CD8-positive, alpha-beta memory T cell (primary cell): Measurements from ENCODE around the gene LEMD3. TPM values are rescaled to one million over a fixed set of nuclear protein-coding genes. Genes with fewer than 3 reads are reported as not detected.

Source experiments
- CTCF ChIA-PET: fragments of 350-600 bp; sonication (Branson Sonifier 250); formaldehyde crosslinking; loops from one replicate; lab custom pipeline; 2021; ENCODE audit warnings: antibody characterized with exemption; lab: Charles Lee
- POLR2A ChIA-PET: fragments of 350-600 bp; sonication (Branson Sonifier 250); formaldehyde crosslinking; loops from one replicate; lab custom pipeline; 2021; ENCODE audit warnings: antibody characterized with exemption; lab: Charles Lee
- DNase-seq, 5 donors: peaks; one replicate each; pipeline versions ENCODE4 v3.0.0 to v3.0.0-alpha.2; 2020 to 2022; ENCODE audit warnings: mixed read lengths in 1 of 5
- H3K27ac ChIP-seq: one replicate; pipeline ENCODE4 v1.7.0; 2013; ENCODE audit warnings: low read depth, mild to moderate bottlenecking, low read length, moderate library complexity
- H3K27me3 ChIP-seq: 2 replicates; pipeline ENCODE4 v1.7.0; 2013; ENCODE audit warnings: low read length, mild to moderate bottlenecking; ENCODE audit not compliant: insufficient read depth, poor library complexity, severe bottlenecking
- H3K36me3 ChIP-seq: 2 replicates; pipeline ENCODE4 v1.7.0; 2013; ENCODE audit warnings: mild to moderate bottlenecking, low read length, moderate library complexity; ENCODE audit not compliant: insufficient read depth
- H3K4me1 ChIP-seq: 2 replicates; pipeline ENCODE4 v1.7.0; 2013; ENCODE audit warnings: mild to moderate bottlenecking, low read length, moderate library complexity; ENCODE audit not compliant: insufficient read depth
- H3K4me3 ChIP-seq: 2 replicates; pipeline ENCODE4 v1.7.0; 2013; ENCODE audit warnings: mild to moderate bottlenecking, low read length
- H3K9me3 ChIP-seq: 2 replicates; pipeline ENCODE4 v1.7.0; 2013; ENCODE audit warnings: mild to moderate bottlenecking, low read length
- H3K27ac Mint-ChIP-seq, 8 donors: one replicate each; pipeline ENCODE4 v1.8.0; 2020 to 2021; ENCODE audit warnings: mixed read lengths in 8 of 8, mild to moderate bottlenecking in 6 of 8, inconsistent platforms in 3 of 8, moderate library complexity in 3 of 8
- H3K27me3 Mint-ChIP-seq, 2 donors: one replicate each; pipeline ENCODE4 v1.8.0; 2020 to 2021; ENCODE audit warnings: mixed read lengths in 2 of 2, mild to moderate bottlenecking in 1 of 2, moderate library complexity in 1 of 2
- H3K36me3 Mint-ChIP-seq, 3 donors: one replicate each; pipeline ENCODE4 v1.8.0; 2020 to 2021; ENCODE audit warnings: mixed read lengths in 3 of 3, inconsistent platforms in 1 of 3, mild to moderate bottlenecking in 1 of 3
- H3K4me1 Mint-ChIP-seq, 3 donors: one replicate each; pipeline ENCODE4 v1.8.0; 2020 to 2021; ENCODE audit warnings: mixed read lengths in 3 of 3, inconsistent platforms in 1 of 3, mild to moderate bottlenecking in 1 of 3
- H3K4me3 Mint-ChIP-seq, 7 donors: one replicate each; pipeline ENCODE4 v1.8.0; 2020 to 2021; ENCODE audit warnings: mixed read lengths in 7 of 7, mild to moderate bottlenecking in 6 of 7, moderate library complexity in 4 of 7, inconsistent platforms in 2 of 7
- H3K9me3 Mint-ChIP-seq, 5 donors: one replicate each; pipeline ENCODE4 v1.8.0; 2020 to 2022; ENCODE audit warnings: mixed read lengths in 5 of 5, mild to moderate bottlenecking in 3 of 5, moderate library complexity in 2 of 5, inconsistent platforms in 1 of 5
- polyA plus RNA-seq: library from polyadenylated mRNA; unstranded; fragments of 300-500 nt; fragmentation: Illumina TruSeq; gene quantifications from one replicate; pipeline ENCODE4 v1.2.3, GENCODE V29; 2021
- total RNA-seq, 2 experiments: library from RNA; stranded (reverse); gene quantifications; one replicate each; pipeline ENCODE4 v1.2.3, GENCODE V29; 2021

Gene LEMD3
- total and polyA plus RNA-seq, 3 experiments from 2014 or later, result 26.4 to 28.0 (median 26.8) TPM

DNA sequence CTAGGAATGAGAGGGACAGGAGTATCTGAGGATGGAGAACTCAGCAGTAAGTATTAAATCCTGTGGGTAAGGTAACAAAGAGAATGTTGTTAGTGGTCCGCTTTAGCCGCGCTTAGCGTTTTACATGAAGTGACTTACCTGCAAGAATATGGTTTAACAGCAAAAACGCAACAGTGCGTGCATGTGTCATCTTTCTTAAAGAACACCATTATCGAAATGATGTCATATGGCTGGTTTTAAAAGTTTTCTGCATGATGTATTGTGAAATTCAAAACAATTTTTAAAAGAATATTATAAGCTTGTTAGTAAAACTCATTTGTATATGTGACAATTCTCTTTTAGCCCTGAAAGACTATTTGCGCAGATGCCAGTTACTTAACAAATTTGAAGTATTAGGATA lies 1.7 kb downstream of the LEMD3 start:
- Histone ChIP-seq H3K9me3 (no peaks in the 10 kb centered on the region), H3K4me1 (peaks cover 54% of the 10 kb centered on the region), H3K27me3 (no peaks in the 10 kb centered on the region), H3K27ac (peak overlapping the region; percentile 81), H3K36me3 (peaks cover 3% of the 10 kb centered on the region), H3K4me3 (peak overlapping the region; percentile 79)
- Mint-ChIP-seq H3K4me1 (peaks cover 13 to 40% (median 22%) of the 10 kb centered on the region in 3 donors), H3K36me3 (peaks cover 0 to 32% (median 5%) of the 10 kb centered on the region in 3 donors), H3K9me3 (no peaks in the 10 kb centered on the region), H3K27me3 (peaks cover 2 to 3% of the 10 kb centered on the region in 2 donors), H3K4me3 (peak overlapping the region; percentile 88 to 100 (median 93)), H3K27ac (peak overlapping the region in 7 of 8 donors; percentile 88 to 99 (median 95))
- ChIA-PET CTCF (no interaction called here), POLR2A (no interaction called here)
- DNase-seq, result no peak

GRCh38 chr12:65171870-65172269 lies 2.5 kb downstream of the LEMD3 start:
- Histone ChIP-seq H3K27me3 (no peaks in the 10 kb centered on the region), H3K36me3 (peaks cover 3% of the 10 kb centered on the region), H3K27ac (no peak overlapping the region), H3K4me1 (peaks cover 54% of the 10 kb centered on the region), H3K9me3 (no peaks in the 10 kb centered on the region), H3K4me3 (peak overlapping the region; percentile 7)
- POLR2A ChIA-PET, result interaction anchor here (0.7 kb wide), 1 partner anchor 15 kb away, joined by 7 read pairs; no protein-coding TSS in a partner anchor
- H3K4me3 Mint-ChIP-seq, result peak overlapping the region; percentile 60 to 86 (median 73)
- DNase-seq, result peak in 2 of 5 donors; percentile 29 to 39
- CTCF ChIA-PET, result interaction anchor here (0.6 to 1.0 kb wide), 2 partner anchors 20 to 25 kb away, joined by 3 to 4 read pairs; no protein-coding TSS in a partner anchor
- H3K9me3 Mint-ChIP-seq, result no peaks in the 10 kb centered on the region
- peaks cover 0 to 32% (median 5%) of the 10 kb centered on the region in 3 donors for H3K36me3 Mint-ChIP-seq
- H3K27ac Mint-ChIP-seq, result peak overlapping the region in 7 of 8 donors; percentile 47 to 83 (median 65)
- H3K4me1 Mint-ChIP-seq, result peaks cover 13 to 40% (median 22%) of the 10 kb centered on the region in 3 donors
- H3K27me3 Mint-ChIP-seq, result peaks cover 0 to 3% of the 10 kb centered on the region in 2 donors

DNA sequence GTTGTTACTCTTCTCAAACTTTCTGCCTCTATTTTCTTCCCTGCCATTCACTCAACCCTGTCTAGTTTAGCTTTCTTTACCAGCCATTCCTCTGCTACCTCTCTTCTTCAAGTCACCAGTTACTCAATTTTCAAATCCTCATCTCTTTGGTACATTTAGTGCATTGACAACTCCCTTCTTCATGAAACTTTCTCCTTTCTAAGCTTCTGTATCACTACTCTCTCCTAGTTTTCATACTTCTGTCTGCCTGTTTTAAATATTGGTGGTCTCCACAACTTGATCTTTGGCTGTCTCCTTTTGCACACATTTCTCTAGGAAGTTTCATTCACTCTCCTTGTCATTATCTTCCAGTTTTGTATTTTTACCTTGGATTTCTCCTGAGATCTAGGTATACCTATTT lies 6.0 kb downstream of the LEMD3 start:
- Mint-ChIP-seq H3K4me3 (no peak overlapping the region), H3K4me1 (peaks cover 7 to 39% (median 17%) of the 10 kb centered on the region in 3 donors), H3K36me3 (peaks cover 0 to 19% (median 5%) of the 10 kb centered on the region in 3 donors), H3K27me3 (no peaks in the 10 kb centered on the region), H3K27ac (no peak overlapping the region), H3K9me3 (no peaks in the 10 kb centered on the region)
- ChIA-PET CTCF (interaction anchor here (0.8 kb wide), 1 partner anchor 513 kb away, joined by 3 read pairs; no protein-coding TSS in a partner anchor), POLR2A (no interaction called here)
- Histone ChIP-seq H3K4me3 (no peak overlapping the region), H3K27ac (no peak overlapping the region), H3K4me1 (peaks cover 49% of the 10 kb centered on the region), H3K9me3 (no peaks in the 10 kb centered on the region), H3K27me3 (no peaks in the 10 kb centered on the region), H3K36me3 (peaks cover 3% of the 10 kb centered on the region)
- DNase-seq, result no peak

- Histone ChIP-seq H3K4me1 (peaks cover 30% of the 10 kb centered on the region), H3K27me3 (no peaks in the 10 kb centered on the region), H3K36me3 (peaks cover 3% of the 10 kb centered on the region), H3K27ac (no peak overlapping the region), H3K4me3 (no peak overlapping the region), H3K9me3 (no peaks in the 10 kb centered on the region)
- Mint-ChIP-seq H3K9me3 (no peaks in the 10 kb centered on the region), H3K27me3 (peaks cover 0 to 1% of the 10 kb centered on the region in 2 donors), H3K36me3 (peaks cover 0 to 21% (median 0%) of the 10 kb centered on the region in 3 donors), H3K4me1 (peaks cover 58 to 69% (median 69%) of the 10 kb centered on the region in 3 donors), H3K27ac (peak overlapping the region in 1 of 8 donors; percentile 35), H3K4me3 (peak overlapping the region in 1 of 7 donors; percentile 2)
- ChIA-PET POLR2A (interaction anchor here (0.6 to 1.0 kb wide), 2 partner anchors 13 to 109 kb away, joined by 3 to 4 read pairs; partner anchors contain the start of gene LEMD3), CTCF (interaction anchor here (1.5 to 1.6 kb wide), 2 partner anchors 13 kb away, joined by 3 to 4 read pairs; partner anchors contain the start of gene LEMD3)
- DNase-seq, result no peak
Observed at GRCh38 chr12:65182012-65182739, 12.8 kb downstream of the LEMD3 start.

- H3K4me3 Mint-ChIP-seq, result peak overlapping the region in 1 of 7 donors; percentile 29
- H3K4me1 Mint-ChIP-seq, result peaks cover 67 to 84% (median 83%) of the 10 kb centered on the region in 3 donors
- H3K27ac Mint-ChIP-seq, result peak overlapping the region in 1 of 8 donors; percentile 47
- no peaks in the 10 kb centered on the region for H3K9me3 ChIP-seq
- no peaks in the 10 kb centered on the region for H3K9me3 Mint-ChIP-seq
- H3K4me1 ChIP-seq, result peaks cover 38% of the 10 kb centered on the region
- no peak overlapping the region for H3K27ac ChIP-seq
- POLR2A ChIA-PET, result interaction anchor here (0.5 kb wide), 1 partner anchor 435 kb away, joined by 3 read pairs; no protein-coding TSS in a partner anchor
- CTCF ChIA-PET, result no interaction called here
- no peak overlapping the region for H3K4me3 ChIP-seq
- no peaks in the 10 kb centered on the region for H3K27me3 ChIP-seq
- DNase-seq, result no peak
- peaks cover 3% of the 10 kb centered on the region for H3K36me3 ChIP-seq
- peaks cover 0 to 1% of the 10 kb centered on the region in 2 donors for H3K27me3 Mint-ChIP-seq
- H3K36me3 Mint-ChIP-seq, result peaks cover 0 to 23% (median 0%) of the 10 kb centered on the region in 3 donors
Observed at GRCh38 chr12:65184176-65184857, 14.9 kb downstream of the LEMD3 start.

DNA sequence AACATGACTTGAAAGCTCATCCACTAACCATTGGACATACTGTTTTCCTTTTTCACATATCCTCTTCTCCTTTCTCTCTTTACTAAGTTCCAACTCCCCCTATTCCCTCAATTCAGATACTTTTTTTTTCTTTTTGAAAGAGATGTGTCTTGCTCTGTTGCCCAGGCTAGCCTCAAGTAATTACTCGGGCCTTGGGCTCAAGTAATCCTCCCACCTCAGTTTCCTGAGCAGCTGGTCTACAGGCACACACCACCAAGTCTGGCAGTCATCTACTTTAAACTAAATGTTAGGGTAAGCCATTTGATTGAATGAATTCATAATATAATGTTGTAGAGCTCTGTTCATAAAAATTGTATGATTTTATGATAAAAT lies 15.5 kb downstream of the LEMD3 start:
- POLR2A ChIA-PET, result interaction anchor here (0.5 kb wide), 1 partner anchor 435 kb away, joined by 3 read pairs; no protein-coding TSS in a partner anchor

GRCh38 chr12:65187665-65188064 lies 18.3 kb downstream of the LEMD3 start:
- H3K36me3 ChIP-seq, result peaks cover 3% of the 10 kb centered on the region
- H3K36me3 Mint-ChIP-seq, result peaks cover 3 to 28% (median 3%) of the 10 kb centered on the region in 3 donors
- no peaks in the 10 kb centered on the region for H3K9me3 Mint-ChIP-seq
- ChIA-PET POLR2A (no interaction called here), CTCF (no interaction called here)
- H3K27me3 ChIP-seq, result no peaks in the 10 kb centered on the region
- H3K27me3 Mint-ChIP-seq, result peaks cover 0 to 1% of the 10 kb centered on the region in 2 donors
- peaks cover 51% of the 10 kb centered on the region for H3K4me1 ChIP-seq
- DNase-seq, result no peak
- peaks cover 69 to 92% (median 85%) of the 10 kb centered on the region in 3 donors for H3K4me1 Mint-ChIP-seq
- peak overlapping the region in 2 of 8 donors; percentile 10 to 34 for H3K27ac Mint-ChIP-seq
- no peak overlapping the region for H3K27ac ChIP-seq
- no peaks in the 10 kb centered on the region for H3K9me3 ChIP-seq
- no peak overlapping the region for H3K4me3 Mint-ChIP-seq
- no peak overlapping the region for H3K4me3 ChIP-seq

More for the DNA sequence above, 15.5 kb downstream of the LEMD3 start:
- Mint-ChIP-seq H3K4me1 (peaks cover 71 to 89% (median 85%) of the 10 kb centered on the region in 3 donors), H3K36me3 (peaks cover 0 to 23% (median 0%) of the 10 kb centered on the region in 3 donors), H3K9me3 (no peaks in the 10 kb centered on the region), H3K27ac (peak overlapping the region in 1 of 8 donors; percentile 47), H3K4me3 (peak overlapping the region in 1 of 7 donors; percentile 29), H3K27me3 (peaks cover 0 to 1% of the 10 kb centered on the region in 2 donors)
- DNase-seq, result no peak
- Histone ChIP-seq H3K9me3 (no peaks in the 10 kb centered on the region), H3K4me1 (peaks cover 41% of the 10 kb centered on the region), H3K27ac (no peak overlapping the region), H3K36me3 (peaks cover 3% of the 10 kb centered on the region), H3K4me3 (no peak overlapping the region), H3K27me3 (no peaks in the 10 kb centered on the region)
- CTCF ChIA-PET, result no interaction called here
